HG03175 (cell line): ENCODE measurements around the gene HIVEP3.

Experiments
- ATAC-seq: cut with Tn5 transposase; IDR thresholded peaks from one replicate; pipeline ENCODE4 v1.9.1; 2021; ENCODE audit warnings: mild to moderate bottlenecking, moderate library complexity; ENCODE audit not compliant: unreplicated experiment

HIVEP3 gene

GRCh38 chr1:41621791-41622190 lies 296.9 kb downstream of the HIVEP3 start:
- ATAC-seq = no peak

GRCh38 chr1:41621256-41621655 lies 297.5 kb downstream of the HIVEP3 start:
- ATAC-seq = no peak

GRCh38 chr1:41620365-41621169 lies 298.2 kb downstream of the HIVEP3 start:
- no peak for ATAC-seq

- ATAC-seq = no peak
Observed at GRCh38 chr1:41619511-41620364, 299.0 kb downstream of the HIVEP3 start.

- ATAC-seq = no peak
Observed at GRCh38 chr1:41618871-41619270, 299.9 kb downstream of the HIVEP3 start.

- no peak for ATAC-seq
Observed at GRCh38 chr1:41618066-41618825, 300.5 kb downstream of the HIVEP3 start.

GRCh38 chr1:41617336-41617735 lies 301.4 kb downstream of the HIVEP3 start:
- ATAC-seq = no peak

GRCh38 chr1:41616563-41616962 lies 302.2 kb downstream of the HIVEP3 start:
- no peak for ATAC-seq

- no peak for ATAC-seq
Observed at GRCh38 chr1:41615981-41616380, 302.7 kb downstream of the HIVEP3 start.

- no peak for ATAC-seq
Observed at GRCh38 chr1:41615316-41615715, 303.4 kb downstream of the HIVEP3 start.

- no peak for ATAC-seq
Observed at GRCh38 chr1:41614818-41615217, 303.9 kb downstream of the HIVEP3 start.

- ATAC-seq = no peak
Observed at GRCh38 chr1:41613689-41614574, 304.8 kb downstream of the HIVEP3 start.

- ATAC-seq = no peak
Observed at GRCh38 chr1:41612953-41613352, 305.8 kb downstream of the HIVEP3 start.

GRCh38 chr1:41611932-41612450 lies 306.7 kb downstream of the HIVEP3 start:
- no peak for ATAC-seq

GRCh38 chr1:41611068-41611931 lies 307.4 kb downstream of the HIVEP3 start:
- ATAC-seq = no peak

GRCh38 chr1:41610361-41610760 lies 308.4 kb downstream of the HIVEP3 start:
- no peak for ATAC-seq

GRCh38 chr1:41609166-41609883 lies 309.4 kb downstream of the HIVEP3 start:
- no peak for ATAC-seq

- ATAC-seq = no peak
Observed at GRCh38 chr1:41608211-41608610, 310.5 kb downstream of the HIVEP3 start.
